Hepatocyte (in vitro differentiated cells): Measurements from ENCODE around the gene ST6GAL1.
A peak's percentile ranks its signal among the peaks of the same experiment; 100 is the strongest.

Experiments
- CTCF ChIP-seq: fragments of 200-600 bp; sonication (generic); IDR thresholded peaks from 2 replicates; pipeline ENCODE4 v1.5.1; 2016; ENCODE audit warnings: antibody characterized with exemption, mild to moderate bottlenecking; ENCODE audit not compliant: poor library complexity
- EZH2 ChIP-seq: fragments of 200-600 bp; sonication (generic); IDR thresholded peaks from 2 replicates; pipeline ENCODE4 v1.6.1; 2016; ENCODE audit warnings: antibody characterized with exemption, mild to moderate bottlenecking, borderline replicate concordance

GRCh38 chr3:187044867-187045552 is 114.7 kb downstream of the ST6GAL1 start:
- peak; percentile 7 for TF ChIP-seq CTCF
- no peak for TF ChIP-seq EZH2
